GM12865 (cell line): Measurements from ENCODE around the gene CRIP3.

Source experiments
- DNase-seq: peaks from one replicate; pipeline ENCODE4 v3.0.0; 2010; ENCODE audit warnings: low read depth
- H3K4me3 ChIP-seq: 2 replicates; pipeline ENCODE4 v1.5.1; 2011; ENCODE audit warnings: mild to moderate bottlenecking, low read depth, low read length, control low read depth
- CTCF ChIP-seq: IDR thresholded peaks from 2 replicates; pipeline ENCODE4 v1.5.1; 2011; ENCODE audit warnings: low read length, control low read depth, low read depth, inconsistent platforms; ENCODE audit not compliant: insufficient read depth; ENCODE audit errors: missing control alignments

Gene CRIP3

GRCh38 chr6:43262000-43262779 is 46.4 kb downstream of the CRIP3 start:
- no peak for DNase-seq
- H3K4me3 ChIP-seq, result no peak overlapping the region
- TF ChIP-seq CTCF, result no peak

- DNase-seq, result no peak
- TF ChIP-seq CTCF, result no peak
- no peak overlapping the region for H3K4me3 ChIP-seq
Observed at GRCh38 chr6:43261198-43261597, 47.4 kb downstream of the CRIP3 start.

GRCh38 chr6:43260791-43261190 is 47.8 kb downstream of the CRIP3 start:
- TF ChIP-seq CTCF, result no peak
- no peak for DNase-seq
- no peak overlapping the region for H3K4me3 ChIP-seq

GRCh38 chr6:43258807-43259686 is 49.6 kb downstream of the CRIP3 start:
- TF ChIP-seq CTCF, result no peak
- H3K4me3 ChIP-seq, result no peak overlapping the region
- no peak for DNase-seq

GRCh38 chr6:43258180-43258579 is 50.4 kb downstream of the CRIP3 start:
- TF ChIP-seq CTCF, result no peak
- DNase-seq, result no peak
- no peak overlapping the region for H3K4me3 ChIP-seq

GRCh38 chr6:43257367-43258145 is 51.1 kb downstream of the CRIP3 start:
- peak; percentile 41 for DNase-seq
- no peak overlapping the region for H3K4me3 ChIP-seq
- no peak for TF ChIP-seq CTCF
